ENCODE results near the gene ABHD17C. TPM values are rescaled to one million over a fixed set of nuclear protein-coding genes. Genes with fewer than 3 reads are reported as not detected.

Gene ABHD17C
- total and polyA plus RNA-seq, 2 experiments from 2014 or later: 11.3 to 23.8 TPM

DNA sequence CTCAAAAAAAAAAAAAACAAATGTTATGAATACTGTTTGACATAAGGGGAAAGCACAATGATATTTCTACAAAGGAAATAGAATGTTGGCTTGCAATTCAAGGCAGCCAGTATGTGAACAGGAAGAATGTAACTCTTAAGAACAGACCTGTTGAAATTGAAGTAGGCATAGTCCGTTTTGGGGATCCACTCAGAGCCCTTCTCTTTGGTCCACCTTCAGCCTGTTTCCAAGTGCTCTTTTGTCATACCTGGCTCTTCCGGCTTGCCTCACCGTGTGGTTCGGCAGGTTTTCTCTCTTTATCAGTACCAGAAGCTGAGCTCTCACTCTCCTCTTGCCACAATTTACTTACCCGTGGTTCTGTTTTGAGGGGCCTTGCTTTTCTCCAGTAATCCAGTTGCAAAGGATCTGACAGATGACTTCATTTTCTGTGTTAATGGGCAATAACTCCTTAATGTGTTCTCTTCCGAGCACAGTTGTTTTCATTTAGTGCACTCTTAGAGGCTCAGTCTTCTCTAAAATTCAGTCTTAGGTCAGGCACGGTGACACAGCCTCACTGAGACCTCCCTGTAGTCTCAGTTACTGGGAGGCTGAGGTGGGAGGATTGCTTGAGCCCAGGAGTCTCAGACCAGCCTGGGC lies 6.7 kb downstream of the ABHD17C start:
- Histone ChIP-seq H4K20me1 (replicated peaks; ENCODE audit: insufficient read depth) (peaks cover 6% of the 10 kb centered on the region), H3K4me2 (no peak overlapping the region), H3K4me1 (ENCODE audit: insufficient read depth) (peaks cover 36% of the 10 kb centered on the region), H3K27ac (ENCODE audit: low read depth) (no peak overlapping the region), H3K36me3 (ENCODE audit: insufficient read depth) (no peaks in the 10 kb centered on the region), H3K9me2 (ENCODE audit: insufficient read depth) (no peaks in the 10 kb centered on the region), H3K79me2 (replicated peaks; ENCODE audit: insufficient read depth) (peaks cover 65% of the 10 kb centered on the region), H2AFZ (no peak overlapping the region), H3F3A (replicated peaks; ENCODE audit: low read depth) (no peaks in the 10 kb centered on the region), H3K27me3 (ENCODE audit: insufficient read depth) (peaks cover 10% of the 10 kb centered on the region), H3K4me3 (no peak overlapping the region)
- no peak for DNase-seq (ENCODE audit: low spot score)
- TF ChIP-seq, protein P1, sequence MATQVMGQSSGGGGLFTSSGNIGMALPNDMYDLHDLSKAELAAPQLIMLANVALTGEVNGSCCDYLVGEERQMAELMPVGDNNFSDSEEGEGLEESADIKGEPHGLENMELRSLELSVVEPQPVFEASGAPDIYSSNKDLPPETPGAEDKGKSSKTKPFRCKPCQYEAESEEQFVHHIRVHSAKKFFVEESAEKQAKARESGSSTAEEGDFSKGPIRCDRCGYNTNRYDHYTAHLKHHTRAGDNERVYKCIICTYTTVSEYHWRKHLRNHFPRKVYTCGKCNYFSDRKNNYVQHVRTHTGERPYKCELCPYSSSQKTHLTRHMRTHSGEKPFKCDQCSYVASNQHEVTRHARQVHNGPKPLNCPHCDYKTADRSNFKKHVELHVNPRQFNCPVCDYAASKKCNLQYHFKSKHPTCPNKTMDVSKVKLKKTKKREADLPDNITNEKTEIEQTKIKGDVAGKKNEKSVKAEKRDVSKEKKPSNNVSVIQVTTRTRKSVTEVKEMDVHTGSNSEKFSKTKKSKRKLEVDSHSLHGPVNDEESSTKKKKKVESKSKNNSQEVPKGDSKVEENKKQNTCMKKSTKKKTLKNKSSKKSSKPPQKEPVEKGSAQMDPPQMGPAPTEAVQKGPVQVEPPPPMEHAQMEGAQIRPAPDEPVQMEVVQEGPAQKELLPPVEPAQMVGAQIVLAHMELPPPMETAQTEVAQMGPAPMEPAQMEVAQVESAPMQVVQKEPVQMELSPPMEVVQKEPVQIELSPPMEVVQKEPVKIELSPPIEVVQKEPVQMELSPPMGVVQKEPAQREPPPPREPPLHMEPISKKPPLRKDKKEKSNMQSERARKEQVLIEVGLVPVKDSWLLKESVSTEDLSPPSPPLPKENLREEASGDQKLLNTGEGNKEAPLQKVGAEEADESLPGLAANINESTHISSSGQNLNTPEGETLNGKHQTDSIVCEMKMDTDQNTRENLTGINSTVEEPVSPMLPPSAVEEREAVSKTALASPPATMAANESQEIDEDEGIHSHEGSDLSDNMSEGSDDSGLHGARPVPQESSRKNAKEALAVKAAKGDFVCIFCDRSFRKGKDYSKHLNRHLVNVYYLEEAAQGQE (IDR thresholded peaks at IDR 0.05; ENCODE audit: unreplicated experiment): no peak
- TF ChIP-seq POLR2AphosphoS5 (IDR thresholded peaks at IDR 0.05; ENCODE audit: low read depth): no peak
- TF ChIP-seq ZNF331 (CRISPR knock-in tag; IDR thresholded peaks at IDR 0.05; ENCODE audit: low read depth): no peak
- TF ChIP-seq ZNF114 (CRISPR knock-in tag; IDR thresholded peaks at IDR 0.05): no peak
- Mint-ChIP-seq H3K9me3 (no peaks in the 10 kb centered on the region), H3K27ac (peak overlapping the region; percentile 63; the same call in 1 of the 2 replicates), H3K36me3 (ENCODE audit: low read depth) (peaks cover 3% of the 10 kb centered on the region; the same call in 2 of the 3 replicates), H3K4me1 (peaks cover 46% of the 10 kb centered on the region), H3K4me3 (no peak overlapping the region), H3K27me3 (ENCODE audit: insufficient read depth, low read depth, poor library complexity) (peaks cover under 1% of the 10 kb centered on the region)
- peak; percentile 30; the same call in 2 of the 3 replicates for ATAC-seq

DNA sequence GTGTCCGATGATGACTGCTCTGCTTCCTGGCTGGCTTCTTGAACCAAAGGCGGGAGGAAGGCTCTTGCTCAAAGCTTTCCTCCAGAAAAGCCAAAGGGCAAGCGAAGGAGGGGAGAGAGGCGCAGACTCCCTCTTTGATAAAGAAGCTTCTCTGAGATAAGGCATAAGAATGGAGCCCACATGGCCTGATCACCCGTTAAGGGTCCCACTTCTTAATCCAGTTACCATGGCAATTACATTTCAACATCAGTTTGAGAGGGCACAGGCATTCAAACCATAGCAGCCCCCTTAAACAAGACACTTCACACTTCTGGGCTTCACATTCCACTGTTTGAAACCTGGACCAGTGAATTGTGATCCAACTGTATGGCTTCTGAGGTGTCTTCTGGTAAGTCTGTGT lies 8.0 kb downstream of the ABHD17C start:
- peaks cover 3% of the 10 kb centered on the region; the same call in 1 of the 2 replicates for H4K20me1 ChIP-seq (replicated peaks; ENCODE audit: insufficient read depth)
- H3K27ac Mint-ChIP-seq: no peak overlapping the region
- TF ChIP-seq, protein P2, sequence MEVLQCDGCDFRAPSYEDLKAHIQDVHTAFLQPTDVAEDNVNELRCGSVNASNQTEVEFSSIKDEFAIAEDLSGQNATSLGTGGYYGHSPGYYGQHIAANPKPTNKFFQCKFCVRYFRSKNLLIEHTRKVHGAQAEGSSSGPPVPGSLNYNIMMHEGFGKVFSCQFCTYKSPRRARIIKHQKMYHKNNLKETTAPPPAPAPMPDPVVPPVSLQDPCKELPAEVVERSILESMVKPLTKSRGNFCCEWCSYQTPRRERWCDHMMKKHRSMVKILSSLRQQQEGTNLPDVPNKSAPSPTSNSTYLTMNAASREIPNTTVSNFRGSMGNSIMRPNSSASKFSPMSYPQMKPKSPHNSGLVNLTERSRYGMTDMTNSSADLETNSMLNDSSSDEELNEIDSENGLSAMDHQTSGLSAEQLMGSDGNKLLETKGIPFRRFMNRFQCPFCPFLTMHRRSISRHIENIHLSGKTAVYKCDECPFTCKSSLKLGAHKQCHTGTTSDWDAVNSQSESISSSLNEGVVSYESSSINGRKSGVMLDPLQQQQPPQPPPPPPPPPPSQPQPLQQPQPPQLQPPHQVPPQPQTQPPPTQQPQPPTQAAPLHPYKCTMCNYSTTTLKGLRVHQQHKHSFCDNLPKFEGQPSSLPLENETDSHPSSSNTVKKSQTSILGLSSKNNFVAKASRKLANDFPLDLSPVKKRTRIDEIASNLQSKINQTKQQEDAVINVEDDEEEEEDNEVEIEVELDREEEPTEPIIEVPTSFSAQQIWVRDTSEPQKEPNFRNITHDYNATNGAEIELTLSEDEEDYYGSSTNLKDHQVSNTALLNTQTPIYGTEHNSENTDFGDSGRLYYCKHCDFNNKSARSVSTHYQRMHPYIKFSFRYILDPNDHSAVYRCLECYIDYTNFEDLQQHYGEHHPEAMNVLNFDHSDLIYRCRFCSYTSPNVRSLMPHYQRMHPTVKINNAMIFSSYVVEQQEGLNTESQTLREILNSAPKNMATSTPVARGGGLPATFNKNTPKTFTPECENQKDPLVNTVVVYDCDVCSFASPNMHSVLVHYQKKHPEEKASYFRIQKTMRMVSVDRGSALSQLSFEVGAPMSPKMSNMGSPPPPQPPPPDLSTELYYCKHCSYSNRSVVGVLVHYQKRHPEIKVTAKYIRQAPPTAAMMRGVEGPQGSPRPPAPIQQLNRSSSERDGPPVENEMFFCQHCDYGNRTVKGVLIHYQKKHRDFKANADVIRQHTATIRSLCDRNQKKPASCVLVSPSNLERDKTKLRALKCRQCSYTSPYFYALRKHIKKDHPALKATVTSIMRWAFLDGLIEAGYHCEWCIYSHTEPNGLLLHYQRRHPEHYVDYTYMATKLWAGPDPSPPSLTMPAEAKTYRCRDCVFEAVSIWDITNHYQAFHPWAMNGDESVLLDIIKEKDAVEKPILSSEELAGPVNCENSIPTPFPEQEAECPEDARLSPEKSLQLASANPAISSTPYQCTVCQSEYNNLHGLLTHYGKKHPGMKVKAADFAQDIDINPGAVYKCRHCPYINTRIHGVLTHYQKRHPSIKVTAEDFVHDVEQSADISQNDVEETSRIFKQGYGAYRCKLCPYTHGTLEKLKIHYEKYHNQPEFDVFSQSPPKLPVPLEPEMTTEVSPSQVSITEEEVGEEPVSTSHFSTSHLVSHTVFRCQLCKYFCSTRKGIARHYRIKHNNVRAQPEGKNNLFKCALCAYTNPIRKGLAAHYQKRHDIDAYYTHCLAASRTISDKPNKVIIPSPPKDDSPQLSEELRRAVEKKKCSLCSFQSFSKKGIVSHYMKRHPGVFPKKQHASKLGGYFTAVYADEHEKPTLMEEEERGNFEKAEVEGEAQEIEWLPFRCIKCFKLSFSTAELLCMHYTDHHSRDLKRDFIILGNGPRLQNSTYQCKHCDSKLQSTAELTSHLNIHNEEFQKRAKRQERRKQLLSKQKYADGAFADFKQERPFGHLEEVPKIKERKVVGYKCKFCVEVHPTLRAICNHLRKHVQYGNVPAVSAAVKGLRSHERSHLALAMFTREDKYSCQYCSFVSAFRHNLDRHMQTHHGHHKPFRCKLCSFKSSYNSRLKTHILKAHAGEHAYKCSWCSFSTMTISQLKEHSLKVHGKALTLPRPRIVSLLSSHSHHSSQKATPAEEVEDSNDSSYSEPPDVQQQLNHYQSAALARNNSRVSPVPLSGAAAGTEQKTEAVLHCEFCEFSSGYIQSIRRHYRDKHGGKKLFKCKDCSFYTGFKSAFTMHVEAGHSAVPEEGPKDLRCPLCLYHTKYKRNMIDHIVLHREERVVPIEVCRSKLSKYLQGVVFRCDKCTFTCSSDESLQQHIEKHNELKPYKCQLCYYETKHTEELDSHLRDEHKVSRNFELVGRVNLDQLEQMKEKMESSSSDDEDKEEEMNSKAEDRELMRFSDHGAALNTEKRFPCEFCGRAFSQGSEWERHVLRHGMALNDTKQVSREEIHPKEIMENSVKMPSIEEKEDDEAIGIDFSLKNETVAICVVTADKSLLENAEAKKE (CRISPR knock-in tag; IDR thresholded peaks at IDR 0.05): no peak
- TF ChIP-seq CREB1 (CRISPR knock-in tag; IDR thresholded peaks at IDR 0.05; ENCODE audit: low read depth) (no peak), JUNB (IDR thresholded peaks at IDR 0.05; ENCODE audit: unreplicated experiment) (no peak), ZNF331 (CRISPR knock-in tag; IDR thresholded peaks at IDR 0.05; ENCODE audit: low read depth) (no peak)
- TF ChIP-seq, protein P1 (IDR thresholded peaks at IDR 0.05; ENCODE audit: unreplicated experiment): no peak

More for the DNA sequence above, 8.0 kb downstream of the ABHD17C start:
- Mint-ChIP-seq H3K27me3 (ENCODE audit: insufficient read depth, low read depth, poor library complexity) (peaks cover 3% of the 10 kb centered on the region), H3K4me1 (peaks cover 49% of the 10 kb centered on the region), H3K9me3 (no peaks in the 10 kb centered on the region), H3K36me3 (ENCODE audit: low read depth) (peaks cover 3% of the 10 kb centered on the region; the same call in 2 of the 3 replicates), H3K4me3 (no peak overlapping the region)
- H3K9me2 ChIP-seq (ENCODE audit: insufficient read depth): no peaks in the 10 kb centered on the region
- no peak for DNase-seq (ENCODE audit: low spot score)
- ATAC-seq: no peak
- no peaks in the 10 kb centered on the region for H3K27me3 ChIP-seq (ENCODE audit: insufficient read depth)
- no peaks in the 10 kb centered on the region for H3F3A ChIP-seq (replicated peaks; ENCODE audit: low read depth)
- peaks cover 65% of the 10 kb centered on the region for H3K79me2 ChIP-seq (replicated peaks; ENCODE audit: insufficient read depth)
- peaks cover 38% of the 10 kb centered on the region for H3K4me1 ChIP-seq (ENCODE audit: insufficient read depth)
- H3K4me2 ChIP-seq: no peak overlapping the region
- no peaks in the 10 kb centered on the region for H3K36me3 ChIP-seq (ENCODE audit: insufficient read depth)
- no peak overlapping the region; the same call in 1 of the 2 replicates for H3K27ac ChIP-seq (ENCODE audit: low read depth)
- no peak overlapping the region for H3K4me3 ChIP-seq
- no peak overlapping the region for H2AFZ ChIP-seq
